Neural cell (in vitro differentiated cells): Measurements from ENCODE around the gene HSD17B14. TPM values are rescaled to one million over a fixed set of nuclear protein-coding genes. Genes with fewer than 3 reads are reported as not detected.

Source experiments
- H2AFZ ChIP-seq: fragments of 200-600, 300-800 bp; sonication (generic), shearing (Covaris generic); 2 replicates; pipeline ENCODE4 v1.6.0; 2014; ENCODE audit warnings: low read depth, mild to moderate bottlenecking, antibody characterized with exemption, low read length, moderate library complexity
- H3F3A ChIP-seq: fragments of 200-600 bp; shearing (Covaris generic); 2 replicates; pipeline ENCODE4 v1.6.1; 2016; ENCODE audit warnings: mild to moderate bottlenecking, moderate library complexity, mixed read lengths, antibody characterized with exemption, low read length; ENCODE audit not compliant: insufficient read depth, poor library complexity, severe bottlenecking
- H3K27ac ChIP-seq: fragments of 200-600, 300-800 bp; sonication (generic), shearing (Covaris generic); 2 replicates; pipeline ENCODE4 v1.5.1; 2014; ENCODE audit warnings: mild to moderate bottlenecking, low read length, moderate library complexity
- H3K27me3 ChIP-seq: fragments of 300-800, 200-600 bp; sonication (generic), shearing (Covaris generic); 2 replicates; pipeline ENCODE4 v1.6.0; 2014; ENCODE audit warnings: mild to moderate bottlenecking, low read depth, low read length, moderate library complexity; ENCODE audit not compliant: insufficient read depth
- H3K36me3 ChIP-seq: fragments of 300-800, 200-600 bp; sonication (generic), shearing (Covaris generic); 2 replicates; pipeline ENCODE4 v1.5.1; 2014; ENCODE audit warnings: mild to moderate bottlenecking, antibody characterized with exemption, low read length, moderate library complexity; ENCODE audit not compliant: insufficient read depth
- H3K4me2 ChIP-seq: fragments of 300-800, 200-600 bp; sonication (generic), shearing (Covaris generic); 2 replicates; pipeline ENCODE4 v1.6.0; 2014; ENCODE audit warnings: mild to moderate bottlenecking, low read length
- H3K4me3 ChIP-seq: fragments of 300-800, 200-600 bp; sonication (generic), shearing (Covaris generic); 2 replicates; pipeline ENCODE4 v1.5.1; 2014; ENCODE audit warnings: mild to moderate bottlenecking, low read length, moderate library complexity
- H3K79me2 ChIP-seq: fragments of 200-600 bp; shearing (Covaris generic); replicated peaks from 2 replicates; pipeline ENCODE4 v1.6.0; 2014; ENCODE audit warnings: mild to moderate bottlenecking, low read length, moderate library complexity; ENCODE audit not compliant: insufficient read depth
- H3K9ac ChIP-seq: fragments of 300-800, 200-600 bp; sonication (generic), shearing (Covaris generic); 2 replicates; pipeline ENCODE4 v1.6.1; 2016; ENCODE audit warnings: mild to moderate bottlenecking, low read length, mixed read lengths
- H3K9me2 ChIP-seq: fragments of 200-600 bp; shearing (Covaris generic); 2 replicates; pipeline ENCODE4 v1.6.1; 2016; ENCODE audit warnings: mild to moderate bottlenecking, low read length, mixed read lengths; ENCODE audit not compliant: insufficient read depth
- H3K9me3 ChIP-seq: fragments of 200-600, 300-800 bp; sonication (generic), shearing (Covaris generic); 2 replicates; pipeline ENCODE4 v1.6.1; 2016; ENCODE audit warnings: mild to moderate bottlenecking, mixed run types, low read length, moderate library complexity, mixed read lengths
- H4K20me1 ChIP-seq: fragments of 200-600 bp; shearing (Covaris generic); 2 replicates; pipeline ENCODE4 v1.6.1; 2016; ENCODE audit warnings: mild to moderate bottlenecking, mixed run types; ENCODE audit not compliant: insufficient read depth
- EP300 ChIP-seq: fragments of 450-650 bp; conservative IDR thresholded peaks from 2 replicates; pipeline ENCODE4 v1.6.1; 2014; ENCODE audit warnings: antibody characterized with exemption, mild to moderate bottlenecking, moderate library complexity; ENCODE audit not compliant: poor library complexity, severe bottlenecking
- EZH2 ChIP-seq: fragments of 200-600, 300-800 bp; shearing (Covaris generic), sonication (generic); IDR thresholded peaks from 2 replicates; pipeline ENCODE4 v1.6.1; 2014; ENCODE audit warnings: antibody characterized with exemption, low read length, borderline replicate concordance, mild to moderate bottlenecking; ENCODE audit not compliant: insufficient read depth, poor library complexity, severe bottlenecking
- MXI1 ChIP-seq: fragments of 450-650 bp; conservative IDR thresholded peaks from 2 replicates; pipeline ENCODE4 v1.6.1; 2014; ENCODE audit warnings: antibody characterized with exemption, mild to moderate bottlenecking; ENCODE audit not compliant: poor library complexity, severe bottlenecking
- POLR2AphosphoS5 ChIP-seq: IDR thresholded peaks from 2 replicates; pipeline ENCODE4 v1.6.1; 2012
- RAD21 ChIP-seq: fragments of 450-650 bp; conservative IDR thresholded peaks from 2 replicates; pipeline ENCODE4 v1.6.1; 2014; ENCODE audit warnings: antibody characterized with exemption, mild to moderate bottlenecking, moderate library complexity
- SMC3 ChIP-seq: fragments of 450-650 bp; conservative IDR thresholded peaks from 2 replicates; pipeline ENCODE4 v1.6.1; 2014; ENCODE audit warnings: antibody characterized with exemption, mild to moderate bottlenecking, moderate library complexity; ENCODE audit not compliant: poor library complexity
- TAF1 ChIP-seq: IDR thresholded peaks from 2 replicates; pipeline ENCODE4 v1.6.1; 2012; ENCODE audit warnings: low read depth
- polyA plus RNA-seq: library from polyadenylated mRNA; depleted of rRNA; stranded (reverse); fragments of >200 nt; gene quantifications from 2 replicates; pipeline ENCODE4 v1.2.3, GENCODE V29; 2014
- TF ChIP-seq, protein P1 (sequence below): fragments of 450-650 bp; IDR thresholded peaks from 2 replicates; pipeline ENCODE4 v1.5.1; 2014; ENCODE audit warnings: antibody characterized with exemption, mild to moderate bottlenecking, moderate library complexity; ENCODE audit not compliant: poor library complexity, severe bottlenecking
- TF ChIP-seq, protein P2 (sequence below): IDR thresholded peaks from 2 replicates; pipeline ENCODE4 v1.6.1; 2012; ENCODE audit warnings: borderline replicate concordance

The HSD17B14 gene
- polyA plus RNA-seq, 1 donor from 2014 or later = 0.40 TPM

DNA sequence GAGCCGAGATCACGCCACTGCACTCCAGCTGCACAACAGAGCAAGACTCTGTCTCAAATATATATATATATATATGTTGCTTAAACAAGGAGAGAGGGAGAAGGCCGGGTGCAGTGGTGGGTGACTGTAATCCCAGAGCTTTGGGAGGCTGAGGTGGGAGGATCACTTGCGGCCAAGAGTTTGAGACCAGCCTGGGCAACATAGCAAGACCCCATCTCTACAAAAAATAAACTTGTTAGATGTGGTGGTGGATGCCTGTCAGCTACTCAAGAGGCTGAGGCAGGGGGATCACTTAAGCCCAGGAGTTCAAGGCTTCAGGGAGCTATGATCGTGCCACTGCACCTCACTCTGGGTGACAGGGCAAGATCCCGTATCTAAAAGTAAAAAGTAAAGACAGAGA lies 5.3 kb upstream of the HSD17B14 start:
- H4K20me1 ChIP-seq = no peaks in the 10 kb centered on the region
- no peak overlapping the region for H3K4me3 ChIP-seq
- no peaks in the 10 kb centered on the region for H3K79me2 ChIP-seq
- H2AFZ ChIP-seq = no peak overlapping the region
- no peaks in the 10 kb centered on the region for H3K27me3 ChIP-seq
- no peaks in the 10 kb centered on the region for H3F3A ChIP-seq
- no peak overlapping the region for H3K4me2 ChIP-seq
- no peaks in the 10 kb centered on the region for H3K9me2 ChIP-seq
- TF ChIP-seq EP300 = no peak
- TF ChIP-seq POLR2AphosphoS5 = no peak
- TF ChIP-seq, protein P1, sequence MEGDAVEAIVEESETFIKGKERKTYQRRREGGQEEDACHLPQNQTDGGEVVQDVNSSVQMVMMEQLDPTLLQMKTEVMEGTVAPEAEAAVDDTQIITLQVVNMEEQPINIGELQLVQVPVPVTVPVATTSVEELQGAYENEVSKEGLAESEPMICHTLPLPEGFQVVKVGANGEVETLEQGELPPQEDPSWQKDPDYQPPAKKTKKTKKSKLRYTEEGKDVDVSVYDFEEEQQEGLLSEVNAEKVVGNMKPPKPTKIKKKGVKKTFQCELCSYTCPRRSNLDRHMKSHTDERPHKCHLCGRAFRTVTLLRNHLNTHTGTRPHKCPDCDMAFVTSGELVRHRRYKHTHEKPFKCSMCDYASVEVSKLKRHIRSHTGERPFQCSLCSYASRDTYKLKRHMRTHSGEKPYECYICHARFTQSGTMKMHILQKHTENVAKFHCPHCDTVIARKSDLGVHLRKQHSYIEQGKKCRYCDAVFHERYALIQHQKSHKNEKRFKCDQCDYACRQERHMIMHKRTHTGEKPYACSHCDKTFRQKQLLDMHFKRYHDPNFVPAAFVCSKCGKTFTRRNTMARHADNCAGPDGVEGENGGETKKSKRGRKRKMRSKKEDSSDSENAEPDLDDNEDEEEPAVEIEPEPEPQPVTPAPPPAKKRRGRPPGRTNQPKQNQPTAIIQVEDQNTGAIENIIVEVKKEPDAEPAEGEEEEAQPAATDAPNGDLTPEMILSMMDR = no peak
- no peak for TF ChIP-seq EZH2
- no peak for TF ChIP-seq MXI1
- TF ChIP-seq TAF1 = no peak
- TF ChIP-seq RAD21 = no peak
- TF ChIP-seq, protein P2, sequence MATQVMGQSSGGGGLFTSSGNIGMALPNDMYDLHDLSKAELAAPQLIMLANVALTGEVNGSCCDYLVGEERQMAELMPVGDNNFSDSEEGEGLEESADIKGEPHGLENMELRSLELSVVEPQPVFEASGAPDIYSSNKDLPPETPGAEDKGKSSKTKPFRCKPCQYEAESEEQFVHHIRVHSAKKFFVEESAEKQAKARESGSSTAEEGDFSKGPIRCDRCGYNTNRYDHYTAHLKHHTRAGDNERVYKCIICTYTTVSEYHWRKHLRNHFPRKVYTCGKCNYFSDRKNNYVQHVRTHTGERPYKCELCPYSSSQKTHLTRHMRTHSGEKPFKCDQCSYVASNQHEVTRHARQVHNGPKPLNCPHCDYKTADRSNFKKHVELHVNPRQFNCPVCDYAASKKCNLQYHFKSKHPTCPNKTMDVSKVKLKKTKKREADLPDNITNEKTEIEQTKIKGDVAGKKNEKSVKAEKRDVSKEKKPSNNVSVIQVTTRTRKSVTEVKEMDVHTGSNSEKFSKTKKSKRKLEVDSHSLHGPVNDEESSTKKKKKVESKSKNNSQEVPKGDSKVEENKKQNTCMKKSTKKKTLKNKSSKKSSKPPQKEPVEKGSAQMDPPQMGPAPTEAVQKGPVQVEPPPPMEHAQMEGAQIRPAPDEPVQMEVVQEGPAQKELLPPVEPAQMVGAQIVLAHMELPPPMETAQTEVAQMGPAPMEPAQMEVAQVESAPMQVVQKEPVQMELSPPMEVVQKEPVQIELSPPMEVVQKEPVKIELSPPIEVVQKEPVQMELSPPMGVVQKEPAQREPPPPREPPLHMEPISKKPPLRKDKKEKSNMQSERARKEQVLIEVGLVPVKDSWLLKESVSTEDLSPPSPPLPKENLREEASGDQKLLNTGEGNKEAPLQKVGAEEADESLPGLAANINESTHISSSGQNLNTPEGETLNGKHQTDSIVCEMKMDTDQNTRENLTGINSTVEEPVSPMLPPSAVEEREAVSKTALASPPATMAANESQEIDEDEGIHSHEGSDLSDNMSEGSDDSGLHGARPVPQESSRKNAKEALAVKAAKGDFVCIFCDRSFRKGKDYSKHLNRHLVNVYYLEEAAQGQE = no peak
- TF ChIP-seq SMC3 = no peak
- no peaks in the 10 kb centered on the region for H3K9me3 ChIP-seq
- no peak overlapping the region for H3K27ac ChIP-seq
- no peaks in the 10 kb centered on the region for H3K36me3 ChIP-seq
- H3K9ac ChIP-seq = no peak overlapping the region

DNA sequence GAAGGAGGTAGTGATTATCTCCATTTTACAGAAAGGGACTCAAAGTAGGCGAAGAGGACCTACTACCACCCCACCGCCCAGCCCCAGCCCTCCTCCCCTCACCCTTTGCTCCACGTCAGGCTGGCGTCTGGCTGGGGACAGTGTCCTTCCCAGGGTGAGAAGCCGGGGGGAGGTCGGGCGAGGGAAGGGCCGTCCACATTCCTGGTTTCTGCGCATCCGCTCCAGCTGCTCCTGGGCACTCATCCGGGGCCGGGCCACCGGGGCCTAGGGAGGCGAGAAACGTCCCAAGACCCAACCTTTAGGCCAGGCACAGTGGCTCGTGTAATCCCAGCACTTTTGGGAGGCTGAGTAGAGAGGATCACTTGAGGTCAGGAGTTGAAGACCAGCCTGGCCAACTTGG lies 4.8 kb upstream of the HSD17B14 start:
- H3K79me2 ChIP-seq = no peaks in the 10 kb centered on the region
- no peak overlapping the region for H3K4me3 ChIP-seq
- H3K9ac ChIP-seq = no peak overlapping the region
- no peaks in the 10 kb centered on the region for H3K36me3 ChIP-seq
- TF ChIP-seq, protein P2 = no peak
- no peak for TF ChIP-seq RAD21
- TF ChIP-seq MXI1 = no peak
- TF ChIP-seq EP300 = no peak
- TF ChIP-seq POLR2AphosphoS5 = no peak
- TF ChIP-seq, protein P1 = no peak
- TF ChIP-seq SMC3 = no peak
- TF ChIP-seq EZH2 = no peak
- no peak for TF ChIP-seq TAF1
- H3F3A ChIP-seq = no peaks in the 10 kb centered on the region
- H3K4me2 ChIP-seq = no peak overlapping the region
- H4K20me1 ChIP-seq = no peaks in the 10 kb centered on the region
- H2AFZ ChIP-seq = no peak overlapping the region
- no peaks in the 10 kb centered on the region for H3K27me3 ChIP-seq
- no peaks in the 10 kb centered on the region for H3K9me3 ChIP-seq
- H3K27ac ChIP-seq = no peak overlapping the region
- H3K9me2 ChIP-seq = no peaks in the 10 kb centered on the region
